ENCODE data around the gene MEGF10. TPM values are rescaled to one million over a fixed set of nuclear protein-coding genes. Genes with fewer than 3 reads are reported as not detected.
"Not testable (repeated sequence)": the region's sequence is repeated elsewhere in the genome, so short reads cannot be mapped to it uniquely, and the experiment has no call there.

Gene MEGF10
- total RNA-seq, 1 donor = under 0.01 TPM

GRCh38 chr5:127292030-127292735 lies 1.6 kb downstream of the MEGF10 start:
- H3K4me3 ChIP-seq (ENCODE audit: low read length) = no peak overlapping the region
- H3K9me3 ChIP-seq (ENCODE audit: low read depth, low read length) = peaks cover 5% of the 10 kb centered on the region
- H3K4me1 ChIP-seq (ENCODE audit: insufficient read depth, low read length) = no peaks in the 10 kb centered on the region
- H3K27me3 ChIP-seq (ENCODE audit: insufficient read depth, low read length) = peaks cover 69% of the 10 kb centered on the region

- H3K27me3 ChIP-seq (ENCODE audit: insufficient read depth, low read length) = peaks cover 58% of the 10 kb centered on the region
- no peaks in the 10 kb centered on the region for H3K4me1 ChIP-seq (ENCODE audit: insufficient read depth, low read length)
- H3K9me3 ChIP-seq (ENCODE audit: low read depth, low read length) = peaks cover 5% of the 10 kb centered on the region
- H3K4me3 ChIP-seq (ENCODE audit: low read length) = no peak overlapping the region
Measured at GRCh38 chr5:127293373-127293772, 2.8 kb downstream of the MEGF10 start.

DNA sequence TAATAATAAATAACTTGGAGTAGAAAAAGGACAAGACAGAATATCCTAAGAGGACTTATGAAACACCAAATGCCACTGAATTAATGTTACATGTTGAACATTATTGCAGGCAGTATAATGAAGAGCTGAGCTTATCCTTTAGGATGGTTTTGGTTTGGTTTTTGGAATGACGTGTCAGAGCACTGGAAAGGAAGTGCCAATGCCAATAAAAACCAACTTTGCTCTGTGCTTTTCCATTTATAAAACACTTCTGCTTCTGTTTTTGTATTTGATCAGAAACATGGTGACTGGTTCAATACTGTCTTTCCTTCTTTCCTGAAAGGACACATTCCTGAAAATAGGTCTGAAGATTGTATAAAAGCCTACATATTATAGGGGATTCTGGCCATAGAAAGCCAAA lies 4.2 kb downstream of the MEGF10 start:
- H3K9me3 ChIP-seq (ENCODE audit: low read depth, low read length) = no peaks in the 10 kb centered on the region
- H3K4me1 ChIP-seq (ENCODE audit: insufficient read depth, low read length) = no peaks in the 10 kb centered on the region
- H3K27me3 ChIP-seq (ENCODE audit: insufficient read depth, low read length) = peaks cover 43% of the 10 kb centered on the region
- H3K4me3 ChIP-seq (ENCODE audit: low read length) = no peak overlapping the region

DNA sequence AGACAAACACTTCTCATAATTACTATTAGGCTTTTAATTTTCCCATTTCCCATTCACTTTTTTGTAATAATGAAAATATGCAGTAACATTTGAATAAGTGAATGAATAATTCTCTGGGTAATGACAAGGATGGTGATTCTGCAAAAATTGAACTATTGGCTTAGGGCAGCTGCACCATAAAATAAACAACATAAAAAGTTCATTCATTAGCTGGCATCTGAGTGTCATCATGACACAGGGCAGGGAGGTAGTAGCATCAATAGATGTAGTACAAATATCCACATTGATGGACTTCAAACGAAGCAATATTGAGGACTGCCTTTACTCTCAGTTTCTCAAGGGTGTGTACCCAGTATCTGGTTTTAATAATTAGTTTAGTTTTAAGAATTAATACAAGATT lies 4.9 kb downstream of the MEGF10 start:
- H3K4me1 ChIP-seq (ENCODE audit: insufficient read depth, low read length) = no peaks in the 10 kb centered on the region
- H3K27me3 ChIP-seq (ENCODE audit: insufficient read depth, low read length) = peaks cover 37% of the 10 kb centered on the region
- no peaks in the 10 kb centered on the region for H3K9me3 ChIP-seq (ENCODE audit: low read depth, low read length)
- no peak overlapping the region for H3K4me3 ChIP-seq (ENCODE audit: low read length)

DNA sequence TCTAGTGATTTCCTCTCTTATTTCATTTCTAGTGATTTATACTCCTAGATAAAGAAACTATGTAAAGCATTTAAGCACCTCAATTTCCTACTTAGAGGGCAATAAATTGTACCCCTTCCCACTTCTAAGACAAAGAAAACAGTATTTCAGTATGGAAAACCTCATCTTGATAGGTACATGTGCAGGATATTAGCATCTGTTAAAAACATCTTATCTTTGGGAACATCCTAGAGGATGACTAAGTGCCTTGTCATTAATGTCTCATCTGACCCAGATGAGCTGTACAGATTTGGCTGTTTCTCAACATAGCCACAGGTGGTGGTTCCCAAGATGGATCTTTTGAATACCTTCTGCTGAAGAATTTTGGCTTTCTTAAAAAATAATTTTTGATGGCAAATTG lies 5.7 kb downstream of the MEGF10 start:
- Histone ChIP-seq H3K4me3 (ENCODE audit: low read length) (no peak overlapping the region), H3K4me1 (ENCODE audit: insufficient read depth, low read length) (no peaks in the 10 kb centered on the region), H3K27me3 (ENCODE audit: insufficient read depth, low read length) (peaks cover 30% of the 10 kb centered on the region), H3K9me3 (ENCODE audit: low read depth, low read length) (no peaks in the 10 kb centered on the region)

DNA sequence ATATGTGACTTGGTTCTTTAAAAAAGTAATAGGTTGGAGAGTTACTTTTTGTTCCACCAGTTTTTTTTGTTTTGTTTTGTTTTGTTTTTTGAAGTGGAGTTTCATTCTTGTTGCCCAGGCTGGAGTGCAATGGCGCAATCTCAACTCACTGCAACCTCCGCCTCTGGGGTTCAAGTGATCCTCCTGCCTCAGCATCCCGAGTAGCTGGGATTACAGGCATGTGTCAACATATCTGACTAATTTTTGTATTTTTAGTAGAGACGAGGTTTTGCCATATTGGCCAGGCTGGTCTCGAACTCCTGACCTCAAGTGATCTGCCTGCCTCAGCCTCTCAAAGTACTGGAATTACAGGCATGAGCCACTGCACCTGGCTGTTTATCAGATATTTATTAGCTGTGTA lies 6.3 kb downstream of the MEGF10 start:
- not testable (repeated sequence) for H3K4me1 ChIP-seq (ENCODE audit: insufficient read depth, low read length)

GRCh38 chr5:127297348-127298035 lies 6.9 kb downstream of the MEGF10 start:
- Histone ChIP-seq H3K27me3 (ENCODE audit: insufficient read depth, low read length) (peaks cover 18% of the 10 kb centered on the region), H3K4me3 (ENCODE audit: low read length) (no peak overlapping the region), H3K9me3 (ENCODE audit: low read depth, low read length) (no peaks in the 10 kb centered on the region), H3K4me1 (ENCODE audit: insufficient read depth, low read length) (no peaks in the 10 kb centered on the region)

More for the DNA sequence above, 6.3 kb downstream of the MEGF10 start:
- not testable (repeated sequence) for H3K4me3 ChIP-seq (ENCODE audit: low read length); H3K9me3 ChIP-seq (ENCODE audit: low read depth, low read length)
- H3K27me3 ChIP-seq (ENCODE audit: insufficient read depth, low read length) = peaks cover 24% of the 10 kb centered on the region

DNA sequence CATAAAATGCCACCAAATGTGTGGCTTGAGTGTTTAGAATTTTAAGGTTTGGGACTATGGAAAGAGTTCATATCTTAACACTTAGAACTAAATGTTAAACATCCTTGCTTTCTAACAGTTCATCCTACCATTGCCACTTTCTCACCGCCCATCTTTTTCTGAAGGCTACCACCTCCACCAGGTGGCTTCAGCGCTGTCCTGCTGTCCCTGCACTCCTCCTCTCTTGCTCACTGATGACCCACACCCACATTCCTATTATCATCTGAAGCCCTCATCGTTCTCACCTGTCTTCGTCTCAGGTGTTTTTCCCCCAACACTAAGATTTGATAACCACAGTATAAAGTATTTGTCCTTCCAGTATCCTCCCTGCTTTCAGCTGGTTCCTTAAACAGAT lies 7.4 kb downstream of the MEGF10 start:
- Histone ChIP-seq H3K9me3 (ENCODE audit: low read depth, low read length) (no peaks in the 10 kb centered on the region), H3K4me1 (ENCODE audit: insufficient read depth, low read length) (no peaks in the 10 kb centered on the region), H3K27me3 (ENCODE audit: insufficient read depth, low read length) (peaks cover 13% of the 10 kb centered on the region), H3K4me3 (ENCODE audit: low read length) (no peak overlapping the region)

DNA sequence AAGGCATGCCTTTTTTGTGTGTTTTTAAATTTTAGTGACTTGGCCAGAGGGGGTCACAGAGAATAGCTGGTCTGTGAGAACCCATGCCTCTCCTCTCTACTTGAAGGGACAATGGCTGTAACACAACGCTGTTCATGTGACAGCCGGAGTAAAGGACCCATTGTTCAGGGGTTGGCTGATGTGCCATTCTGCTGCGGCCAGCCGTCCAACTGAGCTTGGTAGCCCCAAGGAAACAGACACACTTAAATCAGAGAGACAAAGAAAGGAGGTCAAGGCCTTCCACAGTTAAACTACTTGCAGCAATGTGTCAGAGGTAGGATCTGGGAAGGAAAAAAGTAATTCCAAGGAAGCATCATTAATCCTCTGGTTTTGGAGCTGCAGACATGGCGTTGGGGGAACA lies 8.1 kb downstream of the MEGF10 start:
- H3K4me1 ChIP-seq (ENCODE audit: insufficient read depth, low read length) = no peaks in the 10 kb centered on the region
- peaks cover 6% of the 10 kb centered on the region for H3K27me3 ChIP-seq (ENCODE audit: insufficient read depth, low read length)
- no peak overlapping the region for H3K4me3 ChIP-seq (ENCODE audit: low read length)
- no peaks in the 10 kb centered on the region for H3K9me3 ChIP-seq (ENCODE audit: low read depth, low read length)

- Histone ChIP-seq H3K4me1 (ENCODE audit: insufficient read depth, low read length) (no peaks in the 10 kb centered on the region), H3K27me3 (ENCODE audit: insufficient read depth, low read length) (peaks cover 6% of the 10 kb centered on the region), H3K9me3 (ENCODE audit: low read depth, low read length) (no peaks in the 10 kb centered on the region), H3K4me3 (ENCODE audit: low read length) (no peak overlapping the region)
Measured at GRCh38 chr5:127299678-127300077, 9.1 kb downstream of the MEGF10 start.

DNA sequence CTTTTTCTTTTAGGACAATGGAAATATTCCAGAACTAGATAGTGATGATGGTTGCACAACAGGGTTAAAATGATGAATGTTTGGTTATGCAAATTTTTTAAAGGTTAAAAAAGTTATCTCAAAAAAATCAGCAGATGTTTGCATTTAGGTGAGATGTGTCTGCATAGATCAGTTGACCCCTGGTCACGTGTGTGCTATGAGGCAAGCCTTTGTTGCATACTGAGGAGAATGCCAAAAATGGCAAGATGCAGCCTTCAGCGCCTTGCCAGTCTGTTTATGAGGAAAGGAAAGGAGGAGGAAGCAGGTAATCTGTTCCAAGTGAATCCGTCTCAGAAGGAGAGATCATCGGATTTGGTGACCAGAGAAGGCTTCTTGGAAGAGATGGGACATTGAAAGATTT lies 11.9 kb downstream of the MEGF10 start:
- Histone ChIP-seq H3K4me1 (ENCODE audit: insufficient read depth, low read length) (no peaks in the 10 kb centered on the region), H3K27me3 (ENCODE audit: insufficient read depth, low read length) (no peaks in the 10 kb centered on the region), H3K4me3 (ENCODE audit: low read length) (no peak overlapping the region), H3K9me3 (ENCODE audit: low read depth, low read length) (no peaks in the 10 kb centered on the region)

DNA sequence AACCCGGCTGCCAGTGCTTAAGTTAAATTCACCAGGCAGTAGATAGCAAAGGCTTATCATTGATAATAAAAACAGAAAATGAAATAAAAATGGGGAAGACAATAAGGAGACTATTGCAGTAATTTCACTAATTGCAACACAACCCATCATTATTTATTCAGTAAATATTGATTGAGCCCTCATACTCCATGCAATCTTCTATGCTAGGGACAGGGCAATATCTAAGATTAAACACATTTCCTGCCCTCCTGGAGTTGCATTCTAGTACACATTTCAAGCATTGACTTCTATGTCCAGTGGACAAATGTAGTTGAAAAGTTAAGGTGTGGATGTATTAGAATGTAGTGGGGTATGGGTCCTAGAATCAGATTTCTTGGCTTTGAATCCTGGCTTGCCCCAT lies 12.8 kb downstream of the MEGF10 start:
- Histone ChIP-seq H3K9me3 (ENCODE audit: low read depth, low read length) (no peaks in the 10 kb centered on the region), H3K27me3 (ENCODE audit: insufficient read depth, low read length) (no peaks in the 10 kb centered on the region), H3K4me3 (ENCODE audit: low read length) (no peak overlapping the region), H3K4me1 (ENCODE audit: insufficient read depth, low read length) (no peaks in the 10 kb centered on the region)

DNA sequence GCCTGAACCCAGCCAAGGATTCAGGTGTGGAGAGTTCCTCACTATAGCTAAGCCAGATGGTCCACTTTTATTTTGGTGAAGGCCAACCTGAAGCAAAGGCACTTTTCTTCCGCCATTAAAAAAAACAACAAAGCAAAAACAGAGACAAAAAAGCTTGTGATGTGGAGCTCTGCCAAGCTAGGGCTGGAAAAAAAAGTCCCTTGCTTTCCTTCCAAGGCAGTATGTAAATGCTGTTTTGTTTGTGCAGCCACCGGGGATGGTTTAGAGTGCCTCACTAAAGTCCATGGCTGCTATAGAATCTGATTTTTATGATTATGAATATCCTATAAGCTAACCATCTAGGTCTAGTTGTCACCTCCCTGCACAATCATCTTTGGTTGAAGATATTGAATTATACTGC lies 14.9 kb downstream of the MEGF10 start:
- Histone ChIP-seq H3K9me3 (ENCODE audit: low read depth, low read length) (no peaks in the 10 kb centered on the region), H3K4me1 (ENCODE audit: insufficient read depth, low read length) (no peaks in the 10 kb centered on the region), H3K27me3 (ENCODE audit: insufficient read depth, low read length) (no peaks in the 10 kb centered on the region), H3K4me3 (ENCODE audit: low read length) (no peak overlapping the region)

DNA sequence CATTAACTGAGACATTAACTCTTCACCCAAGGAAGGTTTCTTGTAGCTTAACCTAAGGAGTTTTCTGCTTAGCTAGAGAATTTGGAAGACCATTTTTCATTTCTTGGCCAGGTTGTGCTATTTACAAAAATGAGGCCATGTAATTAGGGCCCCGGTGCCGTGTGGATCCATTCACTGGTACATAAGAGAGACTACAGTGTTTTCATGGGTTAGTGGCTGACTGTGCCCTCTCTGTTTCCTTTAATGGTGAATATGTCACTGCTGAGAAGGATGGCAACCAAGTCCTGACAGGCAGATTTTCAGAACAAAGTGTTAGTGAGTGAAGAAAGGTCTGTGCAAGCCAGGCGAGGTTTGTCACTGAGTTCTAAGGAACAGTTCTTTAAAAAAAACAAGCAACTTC lies 15.4 kb downstream of the MEGF10 start:
- H3K27me3 ChIP-seq (ENCODE audit: insufficient read depth, low read length) = no peaks in the 10 kb centered on the region
- no peak overlapping the region for H3K4me3 ChIP-seq (ENCODE audit: low read length)
- no peaks in the 10 kb centered on the region for H3K4me1 ChIP-seq (ENCODE audit: insufficient read depth, low read length)
- H3K9me3 ChIP-seq (ENCODE audit: low read depth, low read length) = no peaks in the 10 kb centered on the region

- Histone ChIP-seq H3K27me3 (ENCODE audit: insufficient read depth, low read length) (no peaks in the 10 kb centered on the region), H3K4me1 (ENCODE audit: insufficient read depth, low read length) (no peaks in the 10 kb centered on the region), H3K9me3 (ENCODE audit: low read depth, low read length) (no peaks in the 10 kb centered on the region), H3K4me3 (ENCODE audit: low read length) (no peak overlapping the region)
Measured at GRCh38 chr5:127306647-127307046, 16.1 kb downstream of the MEGF10 start.

GRCh38 chr5:127307868-127308267 lies 17.3 kb downstream of the MEGF10 start:
- no peaks in the 10 kb centered on the region for H3K4me1 ChIP-seq (ENCODE audit: insufficient read depth, low read length)
- no peak overlapping the region for H3K4me3 ChIP-seq (ENCODE audit: low read length)
- H3K9me3 ChIP-seq (ENCODE audit: low read depth, low read length) = no peaks in the 10 kb centered on the region
- H3K27me3 ChIP-seq (ENCODE audit: insufficient read depth, low read length) = no peaks in the 10 kb centered on the region
